Activated CD4-positive, alpha-beta T cell treated with anti-CD3 and anti-CD28 coated beads, Interleukin-2, amount 50 U/mL, for 48 hours (primary cell): ENCODE measurements around the gene ZDHHC24.

Experiments used
- DNase-seq, 2 experiments: peaks; one replicate each; pipeline ENCODE4 v3.0.0-alpha.2; 2020

The ZDHHC24 gene

DNA sequence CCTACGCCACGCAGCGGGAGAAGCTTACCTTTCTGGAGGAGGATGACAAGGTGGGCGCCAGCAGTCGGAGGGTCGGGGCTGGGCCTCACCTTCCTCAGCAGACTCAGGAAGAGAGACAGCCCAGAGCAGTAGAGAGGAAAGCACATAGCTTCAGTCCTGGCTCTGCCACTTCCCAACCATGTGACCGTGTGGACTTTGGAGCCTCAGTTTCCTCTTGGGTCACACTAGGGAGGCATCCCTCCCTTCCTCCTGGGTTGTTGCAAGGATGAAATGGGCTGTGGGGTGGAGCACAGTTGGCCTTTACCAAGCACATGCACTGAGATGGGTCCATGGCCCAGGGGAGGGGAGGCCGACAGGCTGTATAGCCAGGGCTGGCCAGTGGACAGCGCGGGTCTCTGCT is 52.7 kb downstream of the ZDHHC24 start:
- DNase-seq: no peak

GRCh38 chr11:66492161-66492865 is 53.5 kb downstream of the ZDHHC24 start:
- no peak for DNase-seq

- no peak for DNase-seq
These were observed 54.4 kb downstream of the ZDHHC24 start for GRCh38 chr11:66491315-66491935.

- no peak for DNase-seq
These were observed 56.2 kb downstream of the ZDHHC24 start for GRCh38 chr11:66489636-66490035.

DNA sequence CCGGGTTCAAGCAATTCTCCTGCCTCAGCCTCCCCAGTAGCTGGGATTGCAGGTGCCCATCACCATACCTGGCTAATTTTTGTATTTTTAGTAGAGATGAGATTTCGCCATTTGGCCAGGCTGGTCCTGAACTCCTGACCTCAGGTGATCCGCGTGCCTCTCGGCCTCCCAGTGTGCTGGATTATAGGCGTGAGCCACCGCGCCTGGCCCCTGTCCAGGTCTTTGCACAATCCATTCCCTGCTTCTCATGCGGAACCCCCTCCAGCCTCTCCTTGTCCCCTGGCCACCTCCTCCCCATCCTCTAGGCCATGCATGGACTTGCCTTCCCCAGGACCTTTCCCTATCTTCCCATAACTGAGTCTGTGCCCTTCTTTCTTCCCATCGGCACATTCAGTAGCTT is 56.9 kb downstream of the ZDHHC24 start:
- DNase-seq: no peak

GRCh38 chr11:66484806-66485380 is 61.0 kb downstream of the ZDHHC24 start:
- no peak for DNase-seq

DNA sequence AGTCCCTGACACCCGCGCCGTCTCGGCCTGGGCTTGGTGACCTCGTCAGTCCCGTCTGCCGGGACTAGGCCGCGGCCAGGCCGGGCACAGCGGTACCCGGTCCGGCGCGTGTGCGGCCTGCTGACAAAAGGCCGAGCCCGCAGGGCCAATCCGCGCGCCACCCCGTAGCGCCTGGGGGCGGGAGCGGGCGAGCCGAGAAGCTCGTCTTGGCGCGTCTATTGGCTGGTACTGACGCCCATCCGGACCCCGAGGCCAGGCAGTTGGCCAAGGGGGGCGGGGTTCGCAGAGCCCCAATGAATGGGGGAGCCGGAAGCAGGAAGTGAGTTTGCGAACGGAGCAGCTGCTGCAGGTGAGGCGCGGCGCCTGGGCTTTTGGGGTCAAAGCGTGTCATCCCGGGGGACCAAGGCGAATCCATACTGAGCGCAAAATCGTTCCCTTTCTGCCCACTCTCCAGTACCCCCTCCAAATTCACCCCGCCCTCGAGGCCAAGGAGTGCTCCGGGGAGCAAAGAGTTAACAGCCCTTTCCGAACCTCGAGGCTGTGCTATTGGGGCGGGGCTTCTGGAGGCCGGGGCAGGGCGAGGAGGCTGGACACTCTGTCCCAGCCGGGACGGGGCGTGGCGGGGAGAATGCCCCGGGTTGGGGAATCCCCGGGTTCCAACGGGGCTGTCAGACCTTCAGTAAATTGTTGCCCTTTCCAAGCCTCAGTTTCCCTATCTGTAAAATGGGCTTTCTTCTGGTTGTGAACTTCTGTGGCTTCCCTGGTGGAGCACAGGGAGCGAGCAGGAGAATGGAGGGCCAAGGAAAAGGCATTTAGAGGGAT is 65.5 kb downstream of the ZDHHC24 start, which contains the start of gene DPP3:
Gene DPP3 (plus strand): TSS at position 318 of the 822 bp plus-strand sequence. CDS start 1,767 bp downstream, outside the sequence.
- peak; percentile 96 to 98 for DNase-seq

DNA sequence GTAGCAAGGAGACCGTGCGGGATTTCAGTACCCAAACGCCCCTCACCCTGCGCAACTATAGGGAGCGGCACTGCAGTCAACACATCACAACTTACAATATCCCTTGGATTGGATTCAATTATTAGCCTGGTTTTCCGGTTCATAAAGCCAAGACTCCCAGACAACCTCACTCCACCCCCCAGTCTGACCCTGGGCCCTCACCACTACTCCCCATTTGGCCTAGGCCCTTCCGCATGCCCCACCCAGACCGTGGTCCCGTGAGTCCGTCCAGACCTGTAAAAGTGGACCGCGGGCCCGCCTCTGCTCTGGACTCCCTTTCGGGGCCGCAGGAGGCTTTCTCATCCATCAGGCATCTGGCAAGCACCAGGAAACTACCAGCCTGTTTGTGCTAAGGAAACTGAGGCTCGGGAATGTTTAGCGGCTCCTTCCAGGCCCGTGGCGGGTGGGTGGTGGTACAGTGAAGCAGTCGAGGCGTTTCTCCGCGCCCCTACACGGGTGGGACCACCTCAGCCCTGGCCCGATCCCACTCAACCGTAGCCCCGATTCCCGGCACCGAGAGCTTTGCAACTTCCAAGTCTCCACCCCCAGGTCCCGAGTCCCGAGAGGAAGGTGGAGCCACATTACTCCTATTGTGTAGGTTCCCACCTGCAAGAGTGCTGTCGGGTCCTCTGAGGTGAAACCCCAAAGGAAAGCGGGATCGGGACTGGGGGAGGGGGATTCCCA is 66.3 kb downstream of the ZDHHC24 start:
- peak in 1 of 2 experiments; percentile 20 for DNase-seq

DNA sequence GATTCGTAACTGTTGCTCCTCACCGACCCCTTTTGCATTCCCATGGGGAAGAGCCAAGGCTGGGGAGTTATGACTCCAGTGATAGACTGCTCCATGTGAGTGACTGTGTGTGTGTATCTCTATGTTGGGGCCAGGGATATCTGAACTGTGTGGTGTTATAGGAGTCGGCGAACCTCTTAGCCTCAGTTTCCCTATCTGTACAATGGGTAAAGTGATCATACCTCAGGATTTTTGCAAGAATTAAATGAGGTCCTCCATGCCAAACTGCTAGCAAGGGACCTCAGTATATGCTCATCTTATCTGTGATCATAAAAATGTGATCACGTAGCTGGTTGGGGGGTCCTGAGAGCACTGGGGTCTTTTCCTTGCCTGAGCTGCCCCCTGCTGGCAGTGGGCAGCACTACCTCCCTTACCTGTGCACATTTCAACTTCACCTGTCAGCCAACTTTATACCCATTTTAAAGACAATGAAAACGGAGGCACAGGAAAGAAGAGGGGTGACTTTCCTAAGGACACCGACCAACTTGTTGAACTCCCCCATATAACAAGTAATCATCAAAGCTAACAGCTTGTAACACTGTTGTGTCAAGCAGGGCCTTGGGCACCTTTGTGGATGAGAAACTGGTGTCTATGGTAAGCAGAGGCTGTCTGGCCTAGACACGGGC is 67.0 kb downstream of the ZDHHC24 start:
- DNase-seq: peak; percentile 27 to 46

DNA sequence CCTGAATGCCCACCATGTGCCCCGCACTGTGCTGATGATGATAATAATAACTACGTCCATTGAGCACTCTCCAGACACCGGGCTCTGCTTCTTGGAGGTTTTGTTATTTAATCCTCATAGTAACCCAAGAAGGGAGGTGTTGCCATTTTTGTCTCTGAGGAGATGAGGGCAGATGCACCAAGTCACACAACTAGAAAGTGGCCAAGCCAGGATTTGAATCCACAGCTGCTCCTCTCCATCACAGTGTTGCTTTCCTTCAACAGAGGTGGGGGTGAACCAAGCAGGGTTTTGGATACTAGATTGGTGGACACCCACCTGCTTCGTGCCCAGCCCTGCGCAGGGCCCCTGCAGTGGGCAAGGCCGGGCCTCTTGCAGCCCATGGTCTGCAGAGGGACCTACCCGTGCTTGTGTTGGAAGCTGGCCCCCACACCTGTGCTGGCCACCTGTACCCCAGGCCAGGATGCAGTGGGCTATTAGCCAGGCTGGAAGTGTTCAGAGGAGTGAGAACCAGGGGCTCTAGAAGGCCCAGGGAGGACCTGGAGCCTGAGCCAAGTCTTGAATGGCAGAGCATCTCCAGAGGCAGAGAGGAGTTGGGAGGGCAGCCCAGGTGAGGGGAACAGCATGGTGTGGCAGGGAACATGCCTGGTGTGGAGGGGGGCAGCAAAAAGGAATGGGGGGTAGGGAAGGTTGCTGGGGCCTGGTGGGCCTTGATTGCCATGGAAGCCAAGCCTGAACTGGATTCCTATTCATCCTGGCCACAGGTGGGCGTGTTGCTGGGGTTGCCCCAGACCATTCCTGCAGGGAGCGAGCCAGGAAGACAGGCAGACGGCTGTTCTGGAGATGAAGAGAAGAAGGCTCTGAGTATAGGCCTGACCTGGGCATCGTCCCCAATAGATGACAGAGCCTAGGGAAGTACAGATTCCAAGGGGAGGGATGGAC is 68.3 kb downstream of the ZDHHC24 start:
- DNase-seq: no peak

DNA sequence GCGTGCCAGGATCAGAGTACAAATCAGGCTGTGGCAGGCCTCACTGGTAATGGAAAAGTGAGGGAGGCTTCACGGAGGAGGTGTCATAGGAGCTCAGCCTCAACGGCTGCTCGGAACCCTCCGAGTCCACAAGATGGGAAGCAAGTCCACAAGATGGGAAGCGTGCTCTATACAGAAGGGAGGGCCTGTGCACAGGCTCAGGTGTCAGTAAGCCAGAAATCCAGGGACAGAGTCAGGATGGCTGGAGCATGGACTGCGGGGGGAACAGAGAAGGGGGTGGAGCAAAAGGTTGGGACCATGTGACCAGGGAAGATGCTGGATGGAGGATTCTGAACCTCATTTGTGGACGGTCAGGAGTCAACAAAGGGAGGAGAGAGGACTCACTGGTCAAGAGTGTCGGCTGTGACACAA is 69.0 kb downstream of the ZDHHC24 start:
- DNase-seq: no peak

GRCh38 chr11:66476173-66476840 is 69.5 kb downstream of the ZDHHC24 start:
- no peak for DNase-seq

DNA sequence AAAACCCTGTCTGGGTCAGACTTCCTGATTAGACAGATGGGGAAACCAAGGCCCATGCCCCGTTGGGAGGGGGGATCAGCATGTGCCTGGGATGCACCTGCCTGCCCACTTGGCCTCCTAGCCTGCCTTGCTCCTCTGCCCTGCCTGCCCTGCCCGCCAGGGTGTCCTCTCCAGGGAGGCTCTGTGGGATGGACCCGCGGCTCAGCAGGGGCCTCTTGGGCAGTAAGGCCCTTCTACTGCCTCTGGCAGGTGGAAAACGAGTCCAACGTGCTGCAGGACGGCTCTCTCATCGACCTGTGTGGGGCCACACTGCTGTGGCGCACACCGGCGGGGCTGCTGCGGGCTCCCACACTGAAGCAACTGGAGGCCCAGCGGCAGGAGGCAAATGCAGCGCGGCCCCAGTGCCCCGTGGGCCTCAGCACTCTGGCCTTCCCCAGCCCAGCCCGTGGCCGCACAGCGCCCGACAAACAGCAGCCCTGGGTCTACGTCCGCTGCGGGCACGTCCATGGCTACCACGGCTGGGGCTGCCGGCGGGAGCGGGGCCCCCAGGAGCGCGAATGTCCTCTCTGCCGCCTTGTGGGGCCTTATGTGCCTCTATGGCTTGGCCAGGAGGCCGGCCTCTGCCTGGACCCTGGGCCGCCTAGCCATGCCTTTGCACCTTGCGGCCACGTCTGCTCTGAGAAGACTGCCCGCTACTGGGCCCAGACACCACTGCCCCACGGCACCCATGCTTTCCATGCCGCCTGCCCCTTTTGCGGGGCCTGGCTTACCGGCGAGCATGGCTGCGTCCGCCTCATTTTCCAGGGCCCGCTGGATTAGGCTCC is 70.3 kb downstream of the ZDHHC24 start:
- no peak for DNase-seq

DNA sequence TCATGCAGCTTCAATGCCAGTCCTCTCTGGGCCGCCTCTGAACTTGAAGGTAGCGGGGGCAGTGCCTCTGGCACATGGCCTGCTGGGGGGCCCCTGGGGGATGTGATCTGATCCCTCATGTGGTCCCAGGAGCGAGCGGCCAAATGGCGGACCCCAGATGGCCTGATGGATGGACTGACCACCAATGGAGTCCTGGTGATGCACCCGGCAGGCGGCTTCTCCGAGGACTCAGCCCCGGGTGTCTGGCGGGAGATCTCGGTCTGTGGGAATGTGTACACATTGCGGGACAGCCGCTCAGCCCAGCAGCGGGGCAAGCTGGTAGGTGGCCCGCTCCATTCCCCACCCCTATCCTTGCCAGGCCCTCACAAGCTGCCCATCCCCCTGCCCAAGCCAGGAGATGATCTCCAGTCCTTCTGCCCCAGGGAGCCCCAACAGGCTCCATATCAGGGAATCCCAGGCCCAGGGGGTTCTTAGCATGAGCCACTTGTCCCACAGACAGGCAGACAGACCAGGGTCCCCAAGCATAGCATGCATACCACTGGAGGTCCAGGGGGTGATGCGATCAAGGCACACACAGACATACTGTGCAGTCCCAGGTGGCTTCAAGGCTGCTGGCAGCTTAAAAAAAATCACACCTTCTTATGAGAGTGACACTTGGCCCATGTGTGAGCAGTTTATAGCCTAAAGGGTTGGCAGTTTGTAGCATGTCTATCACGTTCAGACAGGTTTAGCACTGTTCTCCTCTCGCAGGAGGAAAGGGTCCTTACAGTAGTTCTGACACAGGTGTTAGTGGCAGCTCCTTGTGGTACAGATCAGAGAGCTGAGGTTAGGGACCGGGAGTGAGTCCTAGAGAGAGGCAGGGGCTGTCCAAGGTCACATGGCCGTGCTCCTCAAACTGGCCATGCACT is 72.0 kb downstream of the ZDHHC24 start:
- no peak for DNase-seq

GRCh38 chr11:66473167-66473566 is 72.7 kb downstream of the ZDHHC24 start:
- no peak for DNase-seq

DNA sequence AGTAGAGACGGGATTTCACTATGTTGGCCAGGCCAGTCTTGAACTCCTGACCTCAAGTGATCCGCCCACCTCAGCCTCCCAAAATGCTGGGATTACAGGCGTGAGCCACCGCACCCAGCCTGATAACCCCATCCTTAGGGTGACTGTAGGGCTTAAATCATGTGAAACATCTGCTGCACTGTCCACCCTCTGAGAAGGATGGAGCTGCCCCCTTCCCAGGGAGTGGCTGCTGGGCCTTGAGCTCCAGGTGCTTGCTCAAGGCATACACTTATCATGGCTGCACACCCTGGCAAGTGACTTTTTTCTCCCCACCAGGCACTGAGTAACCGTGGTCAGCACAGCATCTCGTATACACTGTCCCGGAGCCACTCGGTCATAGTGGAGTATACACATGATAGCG is 73.8 kb downstream of the ZDHHC24 start:
- DNase-seq: no peak

GRCh38 chr11:66471142-66471541 is 74.7 kb downstream of the ZDHHC24 start:
- DNase-seq: no peak
